GM18508 (cell line): ENCODE results near the gene CPSF7.
"Not testable (repeated sequence)": the region's sequence is repeated elsewhere in the genome, so short reads cannot be mapped to it uniquely, and the experiment has no call there.

Source experiments
- ATAC-seq: cut with Tn5 transposase; IDR thresholded peaks from one replicate; pipeline ENCODE4 v1.9.1; 2021; ENCODE audit warnings: moderate number of reproducible peaks; ENCODE audit not compliant: insufficient read depth, unreplicated experiment

CPSF7 gene

DNA sequence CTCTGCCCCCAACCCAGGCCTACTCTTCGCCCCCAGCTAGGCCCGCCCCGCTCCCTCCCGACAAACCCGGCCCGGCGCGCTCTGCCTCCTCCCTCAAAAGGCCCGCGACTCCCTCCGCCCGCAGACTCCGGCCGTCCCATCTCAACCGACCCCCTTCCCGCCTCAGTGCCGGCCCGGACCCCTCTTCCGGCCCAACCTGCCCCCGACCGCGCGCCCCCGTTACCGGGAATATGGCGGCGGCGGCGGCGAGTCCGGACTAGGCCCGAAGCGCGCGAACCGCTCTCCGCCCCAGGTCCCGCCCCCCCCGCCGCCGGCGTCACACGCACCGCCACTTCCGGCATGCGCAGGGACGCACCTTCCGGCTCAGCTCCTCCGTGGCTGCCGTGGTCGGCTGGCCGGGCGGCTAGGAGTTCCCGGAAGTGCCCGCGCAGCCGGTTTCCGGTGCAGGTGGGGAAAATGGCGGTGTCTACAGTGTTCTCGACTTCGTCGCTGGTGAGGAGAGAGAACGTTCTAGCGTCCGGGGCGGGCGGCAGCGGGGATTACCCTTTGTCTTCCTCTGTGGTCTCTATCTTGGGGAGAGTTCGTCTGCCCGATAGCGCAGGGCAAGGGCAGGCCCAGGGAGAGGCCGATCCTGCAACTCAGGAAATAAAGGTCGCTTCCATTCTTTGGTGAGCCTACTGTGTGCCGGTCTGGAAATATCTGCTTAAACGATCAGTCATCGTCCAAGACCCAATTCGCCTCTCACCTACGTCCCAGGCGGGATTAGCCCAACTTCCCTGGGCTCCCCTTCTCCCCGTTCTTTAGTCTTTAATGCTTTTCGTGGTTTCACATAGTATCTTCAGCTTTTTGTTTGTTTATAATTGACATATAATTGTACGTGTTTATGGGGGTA is at the start of gene CPSF7, which contains the start of gene SDHAF2:
TSS of gene CPSF7 (minus strand) at position 285 of the 892 bp plus-strand sequence. CDS start 740 bp downstream, outside the sequence.
TSS of gene SDHAF2 (plus strand) at position 434 of the 892 bp plus-strand sequence. CDS start at position 457, 23 bp downstream.
- peak; percentile 82 for ATAC-seq

GRCh38 chr11:61477727-61478148 is 48.0 kb upstream of the CPSF7 start:
- no peak for ATAC-seq

- no peak for ATAC-seq
Observed at GRCh38 chr11:61477126-61477525, 47.4 kb upstream of the CPSF7 start.

DNA sequence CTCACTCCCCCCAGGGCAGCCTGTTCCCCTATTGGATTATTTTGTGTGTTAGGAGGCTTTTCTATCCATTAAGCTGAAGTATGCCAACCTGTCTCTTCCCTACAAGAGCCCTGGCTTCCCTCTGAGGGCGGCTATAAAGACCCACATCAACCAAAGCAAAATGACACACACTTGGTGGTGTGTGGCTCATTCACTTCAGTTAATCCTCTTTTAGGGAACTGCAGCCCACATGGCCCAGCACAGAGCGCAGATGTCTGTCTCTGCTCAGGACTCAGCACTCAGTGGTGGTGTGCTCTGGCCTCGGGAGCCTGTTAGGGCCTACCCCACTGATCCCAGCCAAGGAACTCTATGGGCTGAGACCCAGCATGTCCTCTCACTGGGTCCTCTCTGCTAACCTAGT is 46.6 kb upstream of the CPSF7 start:
- ATAC-seq, result no peak

DNA sequence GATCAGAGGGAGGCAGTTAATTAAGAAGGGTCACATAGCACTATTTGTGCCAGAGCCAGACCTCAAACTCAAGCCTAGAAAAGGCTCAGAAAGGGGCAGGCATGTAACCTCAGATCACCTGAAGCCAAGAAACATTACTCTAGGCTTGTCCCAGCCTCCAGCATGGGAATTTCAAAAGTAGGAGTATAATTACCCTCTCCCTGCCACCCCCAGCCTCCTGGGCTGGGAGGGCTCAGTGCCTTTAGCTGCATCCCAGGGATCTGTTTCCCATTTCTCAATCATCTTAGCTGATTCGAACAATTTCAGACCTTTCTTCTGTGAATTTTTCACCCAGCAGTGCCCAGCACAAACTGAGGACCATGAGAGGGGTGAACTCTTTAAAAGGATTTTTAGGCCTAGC is 45.7 kb upstream of the CPSF7 start:
- ATAC-seq, result no peak

DNA sequence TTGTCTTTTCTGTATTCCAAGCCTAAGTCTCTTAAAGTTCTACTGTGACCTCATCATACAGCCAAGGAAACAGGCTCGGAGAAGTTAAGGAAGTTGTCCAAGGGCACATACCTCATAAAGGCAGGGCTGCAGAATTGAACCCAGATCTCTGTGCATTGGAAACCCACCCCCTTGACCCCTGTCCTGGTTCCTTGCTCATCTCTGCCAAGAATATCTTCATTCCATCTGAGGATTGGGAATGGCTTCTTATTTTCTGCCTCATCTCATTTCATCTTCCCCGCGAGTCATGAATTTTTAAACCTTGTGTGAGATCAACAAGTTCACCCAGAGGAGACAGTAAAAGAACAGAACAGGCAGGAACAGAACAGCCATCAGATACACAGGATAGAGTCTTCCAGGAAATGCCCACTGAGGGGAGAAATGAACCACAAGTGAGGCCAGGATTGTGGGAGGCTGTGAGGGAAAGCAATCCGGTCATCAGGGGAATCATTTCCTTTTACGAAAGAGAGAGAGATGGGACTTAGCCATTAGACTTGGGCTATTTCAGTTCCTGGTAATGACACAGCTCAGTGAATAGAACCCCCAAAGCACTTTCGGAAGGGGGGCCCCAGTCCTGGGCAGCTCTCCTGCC is 44.4 kb upstream of the CPSF7 start:
- ATAC-seq, result no peak

GRCh38 chr11:61473370-61474012 is 43.7 kb upstream of the CPSF7 start:
- no peak for ATAC-seq

DNA sequence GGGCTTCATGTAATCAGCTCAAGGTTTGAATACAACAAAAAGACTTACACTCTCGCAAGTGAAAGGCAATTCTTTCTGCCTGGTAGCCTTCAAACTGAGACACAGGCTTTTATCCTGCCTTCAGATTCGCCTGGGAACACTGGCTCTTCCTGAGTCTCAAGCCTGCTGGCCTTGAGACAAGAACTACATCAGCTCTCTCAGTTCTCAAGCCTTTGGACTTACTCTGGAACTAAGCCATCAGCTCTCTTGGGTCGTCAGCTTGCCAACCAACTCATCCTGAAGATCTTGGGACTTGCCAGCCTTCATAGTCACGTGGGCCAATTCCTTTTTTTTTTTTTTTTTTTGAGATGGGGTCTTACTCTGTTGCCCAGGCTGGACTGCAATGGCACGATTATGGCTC is 43.1 kb upstream of the CPSF7 start:
- ATAC-seq, result no peak

GRCh38 chr11:61472282-61472681 is 42.5 kb upstream of the CPSF7 start:
- no peak for ATAC-seq

DNA sequence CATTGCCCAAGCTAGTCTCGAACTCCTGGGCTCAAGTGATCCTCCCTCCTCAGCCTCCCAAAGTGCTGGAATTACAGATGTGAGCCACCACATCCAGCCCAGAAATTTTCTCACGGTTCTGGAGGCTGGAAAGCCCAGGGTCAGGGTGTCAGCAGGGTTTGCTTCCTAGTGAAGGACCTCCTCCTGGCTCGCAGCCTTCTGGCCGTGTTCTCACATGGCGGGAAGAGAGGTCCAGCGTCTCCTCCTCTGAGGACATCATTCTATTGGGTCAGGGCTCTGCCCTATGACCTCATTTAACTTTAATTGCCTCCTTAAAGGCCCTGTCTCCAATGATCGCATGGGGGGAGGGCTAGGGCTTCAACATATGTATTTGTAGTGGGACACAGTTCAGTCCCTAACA is 38.2 kb upstream of the CPSF7 start:
- no peak for ATAC-seq

- ATAC-seq, result not testable (repeated sequence)
Observed at GRCh38 chr11:61467602-61468001, 37.8 kb upstream of the CPSF7 start.

DNA sequence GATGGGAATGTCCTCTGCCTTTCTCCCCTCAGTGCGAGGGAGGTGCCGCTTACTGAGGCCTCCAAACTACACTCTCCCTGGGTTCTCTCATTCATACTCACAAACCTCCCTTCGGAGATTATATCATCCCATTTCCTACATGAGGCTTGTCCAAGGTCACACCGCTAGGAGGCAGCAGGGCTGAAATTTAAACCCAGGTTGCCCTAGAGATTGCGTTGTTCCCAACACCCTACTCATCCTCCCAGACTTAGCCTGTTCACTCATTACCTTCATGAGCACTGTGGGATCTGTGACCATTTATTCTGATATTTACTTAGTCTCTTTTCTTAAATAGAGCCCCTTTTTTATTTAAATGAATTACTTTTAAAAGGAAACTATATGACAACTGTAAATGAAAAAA is 31.2 kb upstream of the CPSF7 start:
- no peak for ATAC-seq

DNA sequence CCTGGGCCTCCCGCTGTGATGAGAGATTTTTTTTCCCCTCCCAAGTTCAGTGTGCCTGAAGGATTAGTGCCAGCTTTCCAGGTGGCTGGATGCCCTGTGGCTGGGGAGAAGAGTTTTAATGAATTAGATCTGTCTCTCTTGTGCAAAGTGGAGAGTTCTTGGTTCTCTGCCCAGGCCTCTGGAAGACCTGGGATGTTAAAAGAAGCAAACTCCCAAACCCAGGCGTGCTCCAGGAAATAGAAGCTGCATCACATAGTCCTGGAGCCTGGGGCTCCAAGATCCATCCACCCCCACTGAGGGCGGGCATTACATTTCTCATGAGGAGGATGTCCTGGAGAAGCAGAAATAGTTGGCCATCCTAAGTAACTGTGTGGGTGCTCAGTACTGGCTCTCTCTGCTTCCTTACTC is 30.7 kb upstream of the CPSF7 start:
- no peak for ATAC-seq

GRCh38 chr11:61454520-61454919 is 24.7 kb upstream of the CPSF7 start:
- ATAC-seq, result no peak

DNA sequence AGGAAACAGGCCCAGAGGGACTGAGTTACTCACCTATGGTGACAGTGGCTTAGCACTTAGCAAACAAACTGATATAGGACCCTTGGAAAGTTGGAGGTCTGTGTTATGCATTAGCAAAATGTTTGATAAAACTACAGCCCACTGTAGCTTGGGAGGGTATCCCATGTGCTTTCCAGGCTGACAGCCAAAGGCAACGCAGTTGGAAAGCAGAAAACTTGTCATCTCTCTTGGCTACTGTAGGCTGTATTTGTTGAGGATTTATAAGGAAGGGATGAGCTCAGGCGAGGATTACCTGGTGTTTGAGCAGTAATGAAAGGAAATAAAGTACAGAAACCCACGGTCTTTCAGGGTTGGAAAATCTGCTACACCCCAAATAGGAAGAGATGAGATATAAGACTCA is 23.9 kb upstream of the CPSF7 start:
- no peak for ATAC-seq

DNA sequence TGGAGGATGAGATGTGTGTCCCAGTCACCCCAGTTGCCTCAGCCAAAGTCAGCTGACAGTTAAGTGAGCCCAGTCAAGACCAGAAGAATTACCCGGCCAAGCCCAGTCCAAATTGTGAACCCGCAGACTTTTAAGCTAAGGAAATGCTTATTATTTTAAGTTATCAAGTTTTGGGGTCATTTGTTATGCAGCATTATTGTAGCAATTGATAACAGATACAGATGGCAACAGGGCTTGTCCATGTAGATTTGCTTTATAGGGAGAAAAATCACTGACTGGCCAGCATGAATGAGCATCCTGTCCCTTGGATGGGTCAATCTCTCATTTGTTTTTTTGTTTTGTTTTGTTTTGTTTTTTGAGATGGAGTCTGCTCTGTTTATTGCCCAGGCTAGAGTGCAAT is 23.1 kb upstream of the CPSF7 start:
- no peak for ATAC-seq

GRCh38 chr11:61448552-61448927 is 18.8 kb upstream of the CPSF7 start:
- no peak for ATAC-seq

- no peak for ATAC-seq
Observed at GRCh38 chr11:61447601-61448551, 18.1 kb upstream of the CPSF7 start.

DNA sequence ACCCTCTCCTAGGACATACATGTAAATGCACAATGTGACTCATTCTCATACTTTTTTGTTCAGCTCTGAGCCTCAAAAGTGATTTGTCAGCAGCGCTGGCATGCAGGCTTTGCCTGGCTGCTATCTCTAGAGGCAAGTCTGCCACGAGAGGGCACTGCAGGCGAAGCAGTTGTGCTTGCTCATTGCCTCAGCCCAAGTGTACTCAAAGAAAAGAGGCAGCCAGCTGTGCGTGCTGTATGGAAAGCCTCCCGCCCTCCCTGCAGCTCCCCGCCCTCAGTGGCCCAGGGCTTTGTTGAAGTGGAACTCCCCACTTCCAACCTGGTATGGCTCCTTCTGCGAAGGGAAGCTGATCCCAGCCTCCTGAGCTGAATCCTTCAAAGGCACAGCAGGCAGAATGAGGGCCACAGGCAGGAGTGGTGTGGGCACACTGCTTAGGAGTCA is 16.5 kb upstream of the CPSF7 start:
- no peak for ATAC-seq

DNA sequence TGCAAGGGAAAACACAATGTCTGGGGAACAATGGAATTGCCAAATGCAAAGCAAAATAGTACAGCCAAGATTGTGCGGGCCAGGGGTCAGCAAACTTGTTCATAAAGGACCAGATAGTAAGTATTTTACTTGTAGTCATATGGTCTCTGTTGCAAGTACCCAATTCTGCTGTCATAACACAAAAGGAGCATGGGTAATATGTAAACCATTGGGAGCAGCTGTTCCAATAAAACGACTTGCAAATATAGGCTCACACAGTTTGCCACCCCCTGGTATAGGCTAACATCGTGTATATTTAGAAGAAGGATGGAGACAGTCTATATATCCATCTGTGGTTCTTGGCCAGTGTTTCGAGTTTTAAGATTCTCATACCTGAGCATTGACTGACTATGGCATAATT is 15.7 kb upstream of the CPSF7 start:
- no peak for ATAC-seq
